ENCODE results near the gene HS1BP3. TPM values are rescaled to one million over a fixed set of nuclear protein-coding genes. Genes with fewer than 3 reads are reported as not detected.

The HS1BP3 gene
- total and polyA plus RNA-seq, 2 of the 13 experiments (the other 11 are each of a cell fraction or from before 2014, with no cell fraction given) = 15.2 to 22.0 TPM

DNA sequence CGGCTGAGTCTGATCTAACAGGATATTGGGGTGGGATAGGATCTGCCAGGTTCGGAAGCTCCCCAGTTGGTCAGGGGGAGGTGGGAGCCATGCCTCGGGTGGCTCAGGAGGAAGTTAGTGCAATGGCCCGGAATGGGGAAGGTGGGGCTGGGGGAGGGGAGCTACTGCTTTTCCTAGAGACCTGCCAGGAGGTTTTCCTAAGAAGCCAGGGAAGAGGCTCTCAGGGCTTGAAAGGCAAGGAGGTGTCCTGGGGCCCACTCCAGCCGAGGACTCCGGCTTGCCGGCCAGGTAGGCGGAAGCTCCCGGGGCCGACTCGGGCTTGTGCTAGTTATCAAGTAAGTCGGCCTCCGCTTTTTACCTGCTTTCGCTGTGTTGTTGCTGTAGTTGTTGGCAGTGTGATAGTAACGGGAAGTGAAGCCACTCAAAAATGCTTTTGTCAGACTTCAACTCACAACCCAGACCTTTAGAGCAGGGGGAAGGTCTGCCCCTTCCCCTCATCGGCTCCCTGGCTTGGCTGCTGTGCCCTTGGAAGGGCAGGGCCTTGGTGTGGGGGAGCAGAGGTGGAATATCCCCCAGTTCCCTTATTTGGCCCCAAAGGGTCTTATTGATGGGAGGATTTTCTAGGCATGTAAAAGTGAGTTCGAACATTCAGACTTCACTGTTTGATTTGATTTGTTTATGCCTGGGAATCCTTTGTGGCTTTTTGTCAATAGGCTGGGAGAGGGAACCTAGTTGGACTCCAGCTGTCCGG, 21.5 kb upstream of the HS1BP3 start:
- TF ChIP-seq CBX1 (IDR thresholded peaks at IDR 0.05; ENCODE audit: low read depth) (no peak), AGO2 (optimal IDR thresholded peaks at IDR 0.05; ENCODE audit: low read depth, low read length) (peak; percentile 58)
- TF ChIP-seq, protein P1, sequence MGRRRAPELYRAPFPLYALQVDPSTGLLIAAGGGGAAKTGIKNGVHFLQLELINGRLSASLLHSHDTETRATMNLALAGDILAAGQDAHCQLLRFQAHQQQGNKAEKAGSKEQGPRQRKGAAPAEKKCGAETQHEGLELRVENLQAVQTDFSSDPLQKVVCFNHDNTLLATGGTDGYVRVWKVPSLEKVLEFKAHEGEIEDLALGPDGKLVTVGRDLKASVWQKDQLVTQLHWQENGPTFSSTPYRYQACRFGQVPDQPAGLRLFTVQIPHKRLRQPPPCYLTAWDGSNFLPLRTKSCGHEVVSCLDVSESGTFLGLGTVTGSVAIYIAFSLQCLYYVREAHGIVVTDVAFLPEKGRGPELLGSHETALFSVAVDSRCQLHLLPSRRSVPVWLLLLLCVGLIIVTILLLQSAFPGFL (CRISPR knock-in tag; IDR thresholded peaks at IDR 0.05) = no peak
- 94% methylated on average over 18 of the region's 18 CpGs for WGBS (ENCODE audit: low lambda C conversion rate)
- Histone ChIP-seq H2AFZ (ENCODE audit: low read length) (no peak overlapping the region), H3K9me3 (ENCODE audit: low read length) (no peaks in the 10 kb centered on the region), H3K4me1 (ENCODE audit: insufficient read depth, low read length) (peaks cover 55% of the 10 kb centered on the region), H3K27ac (ENCODE audit: extremely low read length, insufficient read depth, low read length) (no peak overlapping the region), H3K79me2 (ENCODE audit: insufficient read depth, low read length) (peaks cover 17% of the 10 kb centered on the region), H3K27me3 (ENCODE audit: control insufficient read depth in 1 of 2, insufficient read depth in 2 of 2, low read length in 2 of 2) (no peaks in the 10 kb centered on the region; a peak in 2 of 5 replicates), H3K9ac (ENCODE audit: insufficient read depth, low read depth, low read length) (no peak overlapping the region), H3K4me2 (ENCODE audit: low read depth, low read length) (no peak overlapping the region), H3K36me3 (replicated peaks in 1 of 2; ENCODE audit: control insufficient read depth in 1 of 2, insufficient read depth in 2 of 2, low read length in 2 of 2) (peaks cover 0 to 7% of the 10 kb centered on the region in 2 experiments; a peak in 2 of 5 replicates), H3K4me3 (replicated peaks in 1 of 3; ENCODE audit: insufficient read depth in 1 of 3, low read depth in 2 of 3, low read length in 3 of 3) (no peak overlapping the region), H4K20me1 (ENCODE audit: insufficient read depth, low read length) (no peaks in the 10 kb centered on the region)
- intact Hi-C loops (cut with micrococcal nuclease; ENCODE audit: unreplicated experiment) (no loop called here), in situ Hi-C loops (cut with HindIII; ENCODE audit: extremely low pct_ligation_motif_present, low pct_unique_long_range_greater_than_20kb) (loop anchor here (25.0 kb wide), 1 partner anchor 290 kb away; no protein-coding TSS in a partner anchor)
- TSS peak; percentile 8 for BruUV-seq (replicated peaks)
- no peak for FAIRE-seq
- ChIA-PET CTCF (ENCODE audit: low intra/inter-chr PET ratio, low total read pairs) (no interaction called here), POLR2A (no interaction called here)
- no peak for DNase-seq (ENCODE audit: low spot score)
- ATAC-seq = no peak

- Histone ChIP-seq H3K4me1 (ENCODE audit: insufficient read depth, low read length) (peaks cover 49% of the 10 kb centered on the region), H3K27me3 (ENCODE audit: control insufficient read depth in 1 of 2, insufficient read depth in 2 of 2, low read length in 2 of 2) (no peaks in the 10 kb centered on the region; a peak in 2 of 5 replicates), H3K4me2 (ENCODE audit: low read depth, low read length) (no peak overlapping the region), H3K27ac (ENCODE audit: extremely low read length, insufficient read depth, low read length) (no peak overlapping the region), H3K79me2 (ENCODE audit: insufficient read depth, low read length) (peaks cover 17% of the 10 kb centered on the region), H3K9me3 (ENCODE audit: low read length) (no peaks in the 10 kb centered on the region), H4K20me1 (ENCODE audit: insufficient read depth, low read length) (no peaks in the 10 kb centered on the region), H3K4me3 (replicated peaks in 1 of 3; ENCODE audit: insufficient read depth in 1 of 3, low read depth in 2 of 3, low read length in 3 of 3) (no peak overlapping the region), H3K36me3 (replicated peaks in 1 of 2; ENCODE audit: control insufficient read depth in 1 of 2, insufficient read depth in 2 of 2, low read length in 2 of 2) (peaks cover 0 to 7% of the 10 kb centered on the region in 2 experiments; a peak in 2 of 5 replicates), H3K9ac (ENCODE audit: insufficient read depth, low read depth, low read length) (no peak overlapping the region), H2AFZ (ENCODE audit: low read length) (no peak overlapping the region)
- DNase-seq (ENCODE audit: low spot score) (no peak), ATAC-seq (no peak), FAIRE-seq (no peak)
- CTCF ChIA-PET (ENCODE audit: low intra/inter-chr PET ratio, low total read pairs) = no interaction called here
- no TSS peak for BruUV-seq (replicated peaks)
- POLR2A ChIA-PET = no interaction called here
- TF ChIP-seq ZNF512 (CRISPR knock-in tag; IDR thresholded peaks at IDR 0.05) (no peak), MAFK (conservative IDR thresholded peaks at IDR 0.05 in 1 of 2, IDR thresholded peaks at IDR 0.05 in 1 of 2; ENCODE audit: low read length in 2 of 2) (peak; percentile 84 to 85; a peak in 3 of 4 replicates), ELF1 (CRISPR knock-in tag; IDR thresholded peaks at IDR 0.05) (no peak), MAFF (IDR thresholded peaks at IDR 0.05; ENCODE audit: low read depth, low read length) (peak; percentile 76)
- TF ChIP-seq, protein P2, sequence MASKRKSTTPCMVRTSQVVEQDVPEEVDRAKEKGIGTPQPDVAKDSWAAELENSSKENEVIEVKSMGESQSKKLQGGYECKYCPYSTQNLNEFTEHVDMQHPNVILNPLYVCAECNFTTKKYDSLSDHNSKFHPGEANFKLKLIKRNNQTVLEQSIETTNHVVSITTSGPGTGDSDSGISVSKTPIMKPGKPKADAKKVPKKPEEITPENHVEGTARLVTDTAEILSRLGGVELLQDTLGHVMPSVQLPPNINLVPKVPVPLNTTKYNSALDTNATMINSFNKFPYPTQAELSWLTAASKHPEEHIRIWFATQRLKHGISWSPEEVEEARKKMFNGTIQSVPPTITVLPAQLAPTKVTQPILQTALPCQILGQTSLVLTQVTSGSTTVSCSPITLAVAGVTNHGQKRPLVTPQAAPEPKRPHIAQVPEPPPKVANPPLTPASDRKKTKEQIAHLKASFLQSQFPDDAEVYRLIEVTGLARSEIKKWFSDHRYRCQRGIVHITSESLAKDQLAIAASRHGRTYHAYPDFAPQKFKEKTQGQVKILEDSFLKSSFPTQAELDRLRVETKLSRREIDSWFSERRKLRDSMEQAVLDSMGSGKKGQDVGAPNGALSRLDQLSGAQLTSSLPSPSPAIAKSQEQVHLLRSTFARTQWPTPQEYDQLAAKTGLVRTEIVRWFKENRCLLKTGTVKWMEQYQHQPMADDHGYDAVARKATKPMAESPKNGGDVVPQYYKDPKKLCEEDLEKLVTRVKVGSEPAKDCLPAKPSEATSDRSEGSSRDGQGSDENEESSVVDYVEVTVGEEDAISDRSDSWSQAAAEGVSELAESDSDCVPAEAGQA (IDR thresholded peaks at IDR 0.05; ENCODE audit: low read depth) = no peak
- TF ChIP-seq, protein P2 (CRISPR knock-in tag; IDR thresholded peaks at IDR 0.05; ENCODE audit: borderline replicate concordance) = no peak
- in situ Hi-C loops (cut with HindIII; ENCODE audit: extremely low pct_ligation_motif_present, low pct_unique_long_range_greater_than_20kb) = loop anchor here (25.0 kb wide), 1 partner anchor 291 kb away; no protein-coding TSS in a partner anchor
- intact Hi-C loops (cut with micrococcal nuclease; ENCODE audit: unreplicated experiment) = no loop called here
- WGBS (ENCODE audit: low lambda C conversion rate) = 91% methylated on average over 13 of the region's 13 CpGs
These were observed 20.8 kb upstream of the HS1BP3 start for GRCh38 chr2:20671736-20672080.

Measured in HepG2 (cell line).